HepG2 (cell line): Measurements from ENCODE around the gene CAMSAP3. TPM values are rescaled to one million over a fixed set of nuclear protein-coding genes. Genes with fewer than 3 reads are reported as not detected.

Source experiments
- ATAC-seq: fragments of 200-7000 bp; cut with Tn5 transposase; 3 replicates; pipeline ENCODE4 v1.9.1; 2020; ENCODE audit warnings: mild to moderate bottlenecking, moderate library complexity
- BruUV-seq: library from RNA; stranded (reverse); fragments of 400-500 nt; replicated peaks from 2 replicates; lab custom pipeline; 2021; lab: Mats Ljungman, UMichigan
- CTCF ChIA-PET: fragments of 300-600 bp; formaldehyde crosslinking; extraction: SDS; loops from one replicate; lab custom pipeline; 2021; ENCODE audit warnings: low total read pairs, inconsistent platforms, low intra/inter-chr PET ratio; lab: Yijun Ruan, JAX
- POLR2A ChIA-PET: fragments of 350-600 bp; sonication (Branson Sonifier 250); formaldehyde crosslinking; loops from one replicate; lab custom pipeline; 2020; ENCODE audit warnings: antibody characterized with exemption, inconsistent platforms; lab: Yijun Ruan, JAX
- DNase-seq: peaks from one replicate; pipeline ENCODE4 v3.0.0-alpha.2; 2015; ENCODE audit warnings: low spot score
- FAIRE-seq: peaks from 3 replicates; lab custom pipeline; 2011; peaks lifted over from hg19 to GRCh38; lab: Jason Lieb, UNC
- H2AFZ ChIP-seq: one replicate; pipeline ENCODE4 v1.6.1; 2011; ENCODE audit warnings: low read length, inconsistent platforms
- H3K27ac ChIP-seq: fragments of 300-600 bp; 3 replicates; pipeline ENCODE4 v1.8.0; 2011; ENCODE audit warnings: mixed run types, mild to moderate bottlenecking, mixed read lengths, low read length, inconsistent platforms; ENCODE audit not compliant: insufficient read depth; ENCODE audit errors: extremely low read length
- H3K27me3 ChIP-seq, 2 experiments: fragments of 200-600 bp in 1 of 2; 2 replicates in 1 of 2; 3 replicates in 1 of 2; pipeline versions ENCODE4 v1.6.0 to v1.8.0; 2011; ENCODE audit warnings: low read length in 2 of 2, mild to moderate bottlenecking in 2 of 2, moderate library complexity in 2 of 2, inconsistent platforms in 1 of 2; ENCODE audit not compliant: insufficient read depth in 2 of 2, control insufficient read depth in 1 of 2
- H3K36me3 ChIP-seq, 2 experiments: fragments of 200-600 bp in 1 of 2; replicated peaks in 1 of 2; 2 replicates in 1 of 2; 3 replicates in 1 of 2; pipeline versions ENCODE4 v1.5.1 to v1.8.0; 2011; ENCODE audit warnings: low read length in 2 of 2, inconsistent platforms in 1 of 2; ENCODE audit not compliant: insufficient read depth in 2 of 2, control insufficient read depth in 1 of 2
- H3K4me1 ChIP-seq: 2 replicates; pipeline ENCODE4 v1.5.1; 2012; ENCODE audit warnings: low read length, inconsistent platforms; ENCODE audit not compliant: insufficient read depth
- H3K4me2 ChIP-seq: 2 replicates; pipeline ENCODE4 v1.6.0; 2011; ENCODE audit warnings: low read depth, low read length, inconsistent platforms
- H3K4me3 ChIP-seq, 3 experiments: fragments of 200-600 bp in 1 of 3; sonication (generic), shearing (Covaris generic) in 1 of 3; replicated peaks in 1 of 3; 2 replicates each; pipeline ENCODE4 v1.5.1; 2011 to 2016; ENCODE audit warnings: low read length in 3 of 3, inconsistent platforms in 2 of 3, low read depth in 2 of 3, mild to moderate bottlenecking in 2 of 3, control low read depth in 1 of 3, mixed read lengths in 1 of 3; ENCODE audit not compliant: insufficient read depth in 1 of 3
- H3K79me2 ChIP-seq: one replicate; pipeline ENCODE4 v1.6.1; 2011; ENCODE audit warnings: low read length, inconsistent platforms; ENCODE audit not compliant: insufficient read depth
- H3K9ac ChIP-seq: 2 replicates; pipeline ENCODE4 v1.6.0; 2011; ENCODE audit warnings: mild to moderate bottlenecking, low read depth, low read length, inconsistent platforms; ENCODE audit not compliant: insufficient read depth
- H3K9me3 ChIP-seq: 2 replicates; pipeline ENCODE4 v1.5.1; 2012; ENCODE audit warnings: mild to moderate bottlenecking, low read length
- H4K20me1 ChIP-seq: 2 replicates; pipeline ENCODE4 v1.6.0; 2011; ENCODE audit warnings: inconsistent platforms, mild to moderate bottlenecking, low read length, moderate library complexity; ENCODE audit not compliant: insufficient read depth
- ATF7 ChIP-seq, 2 experiments: fragments of 450-650 bp in 1 of 2; sonication (generic) in 1 of 2; formaldehyde crosslinking in 1 of 2; IDR thresholded peaks; 2 replicates each; pipeline versions ENCODE4 v1.4.0 to v1.6.1; 2016 to 2020; ENCODE audit warnings: antibody characterized with exemption in 1 of 2, mild to moderate bottlenecking in 1 of 2, missing genetic modification reagents in 1 of 2
- CEBPB ChIP-seq: IDR thresholded peaks from 2 replicates; pipeline ENCODE4 v1.6.1; 2011; ENCODE audit warnings: low read depth, low read length, improper control_type of control experiment, borderline replicate concordance
- CEBPG ChIP-seq: IDR thresholded peaks from 2 replicates; pipeline ENCODE4 v1.6.1; 2016
- MTERF4 ChIP-seq: sonication (generic); formaldehyde crosslinking; IDR thresholded peaks from 2 replicates; pipeline ENCODE4 v1.8.0; 2023; ENCODE audit warnings: mild to moderate bottlenecking, missing genetic modification reagents
- NBN ChIP-seq: fragments of 450-650 bp; conservative IDR thresholded peaks from 2 replicates; pipeline ENCODE4 v1.6.1; 2017
- REPIN1 ChIP-seq: sonication (generic); formaldehyde crosslinking; IDR thresholded peaks from 2 replicates; pipeline ENCODE4 v1.8.0; 2022; ENCODE audit warnings: missing genetic modification reagents, low read depth, mild to moderate bottlenecking, borderline replicate concordance
- THRA ChIP-seq: sonication (generic); formaldehyde crosslinking; IDR thresholded peaks from 2 replicates; pipeline ENCODE4 v1.4.0; 2020; ENCODE audit warnings: missing genetic modification reagents, borderline replicate concordance
- ZNF12 ChIP-seq: sonication (generic); formaldehyde crosslinking; IDR thresholded peaks from 2 replicates; pipeline ENCODE4 v1.5.0; 2020; ENCODE audit warnings: missing genetic modification reagents
- ZNF451 ChIP-seq: sonication (generic); formaldehyde crosslinking; IDR thresholded peaks from 2 replicates; pipeline ENCODE4 v1.5.0; 2020; ENCODE audit warnings: mild to moderate bottlenecking, missing genetic modification reagents
- ZNF513 ChIP-seq: sonication (generic); formaldehyde crosslinking; conservative IDR thresholded peaks from 2 replicates; pipeline ENCODE4 v1.5.0; 2020; ENCODE audit warnings: missing genetic modification reagents
- ZZZ3 ChIP-seq: sonication (generic); formaldehyde crosslinking; IDR thresholded peaks from 2 replicates; pipeline ENCODE4 v1.4.0; 2020; ENCODE audit warnings: missing genetic modification reagents, mild to moderate bottlenecking, borderline replicate concordance
- WGBS: methylation state at CpG from one replicate; pipeline ENCODE4 v1.1.6; 2017; ENCODE audit warnings: low lambda C conversion rate; 5-methylcytosine and 5-hydroxymethylcytosine counted together
- in situ Hi-C: cut with HindIII; loops from 2 replicates; pipeline ENCODE4 v1.10.0; 2017; ENCODE audit warnings: low pct_unique_long_range_greater_than_20kb; ENCODE audit not compliant: extremely low pct_ligation_motif_present
- intact Hi-C: fragments of 100-400 bp; cut with micrococcal nuclease; formaldehyde crosslinking; loops from one replicate; pipeline ENCODE4 v1.10.0; 2022; ENCODE audit not compliant: unreplicated experiment
- polyA plus RNA-seq, 8 experiments: library from polyadenylated mRNA; depleted of rRNA in 3 of 8; stranded (reverse) in 7 of 8; unstranded in 1 of 8; fragments of >200 nt; fragmentation: Illumina TruSeq in 4 of 8; extraction: Trizol in 4 of 8; gene quantifications; 2 replicates each; pipeline versions ENCODE4 v1.2.1 to v1.2.3, GENCODE V29; 2011 to 2016; ENCODE audit warnings: low read depth in 4 of 8, missing spikeins in 1 of 8, mixed read lengths in 1 of 8; ENCODE audit not compliant: insufficient read depth in 1 of 8
- total RNA-seq, 5 experiments: library from RNA; depleted of rRNA; stranded (reverse); fragments of >200 nt; fragmentation: Illumina TruSeq; extraction: Trizol; gene quantifications; 2 replicates each; pipeline ENCODE4 v1.2.3, GENCODE V29; 2016; ENCODE audit warnings: low read depth in 1 of 5

CAMSAP3 gene
- total and polyA plus RNA-seq, 2 of the 13 experiments (the other 11 are each of a cell fraction or from before 2014, with no cell fraction given): 10.8 to 11.8 TPM

GRCh38 chr19:7564866-7565265, 30.8 kb upstream of the CAMSAP3 start:
- intact Hi-C loops: no loop called here
- in situ Hi-C loops: loop anchor here (5.0 to 10.0 kb wide), 2 partner anchors 117 to 230 kb away; partner anchors contain the start of gene TRAPPC5
- DNase-seq: no peak

GRCh38 chr19:7565332-7565731, 30.3 kb upstream of the CAMSAP3 start:
- no peak overlapping the region for H3K9ac ChIP-seq
- in situ Hi-C loops: loop anchor here (10.0 kb wide), 1 partner anchor 229 kb away; no protein-coding TSS in a partner anchor
- ChIA-PET CTCF (no interaction called here), POLR2A (no interaction called here)
- ATAC-seq: no peak
- no peaks in the 10 kb centered on the region for H3K36me3 ChIP-seq
- H3K27me3 ChIP-seq: no peaks in the 10 kb centered on the region
- H3K79me2 ChIP-seq: no peaks in the 10 kb centered on the region
- DNase-seq: no peak
- intact Hi-C loops: no loop called here
- no peak overlapping the region for H3K4me2 ChIP-seq
- no TSS peak for BruUV-seq
- H3K27ac ChIP-seq: no peak overlapping the region
- no peaks in the 10 kb centered on the region for H3K4me1 ChIP-seq
- H2AFZ ChIP-seq: no peak overlapping the region
- no peak overlapping the region for H3K4me3 ChIP-seq
- WGBS: 50% methylated on average over 5 of the region's 5 CpGs
- H4K20me1 ChIP-seq: no peaks in the 10 kb centered on the region
- no peak for TF ChIP-seq ZNF451 (CRISPR knock-in tag)
- peak; percentile 54; the same call in 1 of the 2 replicates for TF ChIP-seq ATF7 (IDR thresholded peaks at IDR 0.05)
- TF ChIP-seq ATF7 (CRISPR knock-in tag; IDR thresholded peaks at IDR 0.05): no peak
- no peak for TF ChIP-seq THRA (CRISPR knock-in tag)
- TF ChIP-seq CEBPG (CRISPR knock-in tag): peak; percentile 44; the same call in 1 of the 2 replicates
- TF ChIP-seq ZNF513 (CRISPR knock-in tag): no peak
- TF ChIP-seq CEBPB: peak; percentile 70; the same call in 1 of the 2 replicates
- H3K9me3 ChIP-seq: no peaks in the 10 kb centered on the region
- FAIRE-seq: no peak

More at GRCh38 chr19:7564866-7565265, 30.8 kb upstream of the CAMSAP3 start:
- no peaks in the 10 kb centered on the region for H3K4me1 ChIP-seq
- no peak overlapping the region for H3K4me3 ChIP-seq
- ATAC-seq (no peak), FAIRE-seq (no peak)
- H3K27me3 ChIP-seq: no peaks in the 10 kb centered on the region
- no TSS peak for BruUV-seq
- TF ChIP-seq MTERF4 (CRISPR knock-in tag) (no peak), REPIN1 (CRISPR knock-in tag) (no peak), ZNF12 (CRISPR knock-in tag) (peak; percentile 91), ZZZ3 (CRISPR knock-in tag) (no peak), NBN (no peak)
- H3K27ac ChIP-seq: no peak overlapping the region
- ChIA-PET POLR2A (no interaction called here), CTCF (no interaction called here)
- H3K79me2 ChIP-seq: no peaks in the 10 kb centered on the region
- H4K20me1 ChIP-seq: no peaks in the 10 kb centered on the region
- no peak overlapping the region for H2AFZ ChIP-seq
- no peak overlapping the region for H3K4me2 ChIP-seq
- WGBS: 54% methylated on average over 4 of the region's 4 CpGs
- no peaks in the 10 kb centered on the region for H3K36me3 ChIP-seq
- H3K9me3 ChIP-seq: no peaks in the 10 kb centered on the region
- no peak overlapping the region for H3K9ac ChIP-seq
